Measurements from ENCODE around the gene KLK15.
A peak's percentile ranks its signal among the peaks of the same experiment; 100 is the strongest.

The KLK15 gene

GRCh38 chr19:50843205-50843604, 9.8 kb upstream of the KLK15 start:
- no peak for DNase-seq

- DNase-seq: no peak
Measured at GRCh38 chr19:50842130-50842529, 8.8 kb upstream of the KLK15 start.

GRCh38 chr19:50839712-50840655, 6.6 kb upstream of the KLK15 start:
- DNase-seq: no peak

GRCh38 chr19:50838239-50838638, 4.9 kb upstream of the KLK15 start:
- no peak for DNase-seq

GRCh38 chr19:50837300-50837699, 3.9 kb upstream of the KLK15 start:
- no peak for DNase-seq

- no peak for DNase-seq
Measured at GRCh38 chr19:50836543-50837195, 3.3 kb upstream of the KLK15 start.

GRCh38 chr19:50835785-50836542, 2.6 kb upstream of the KLK15 start:
- DNase-seq: peak; percentile 64

- no peak for DNase-seq
Measured at GRCh38 chr19:50835103-50835784, 1.9 kb upstream of the KLK15 start.

- DNase-seq: no peak
Measured at GRCh38 chr19:50833802-50834167, 411 bp upstream of the KLK15 start.

GRCh38 chr19:50832666-50833065, 708 bp downstream of the KLK15 start:
- DNase-seq: no peak

GRCh38 chr19:50831026-50831396, 2.4 kb downstream of the KLK15 start:
- no peak for DNase-seq

- DNase-seq: no peak
Measured at GRCh38 chr19:50830266-50831025, 2.9 kb downstream of the KLK15 start.

GRCh38 chr19:50829801-50830200, 3.6 kb downstream of the KLK15 start:
- DNase-seq: no peak

GRCh38 chr19:50827476-50827875, 5.9 kb downstream of the KLK15 start:
- no peak for DNase-seq

GRCh38 chr19:50826492-50827240, 6.7 kb downstream of the KLK15 start:
- no peak for DNase-seq

GRCh38 chr19:50823389-50824042, 9.9 kb downstream of the KLK15 start, which contains the start of gene KLK1:
Gene KLK1, minus strand, starts transcription at chr19:50823787. Its CDS starts 39 bp downstream, at chr19:50823748.
- no peak for DNase-seq

GRCh38 chr19:50822661-50823208, 10.6 kb downstream of the KLK15 start:
- no peak for DNase-seq

- DNase-seq: no peak
Measured at GRCh38 chr19:50821622-50822021, 11.8 kb downstream of the KLK15 start.

- no peak for DNase-seq
Measured at GRCh38 chr19:50821248-50821612, 12.1 kb downstream of the KLK15 start.

GRCh38 chr19:50820549-50821247, 12.7 kb downstream of the KLK15 start:
- DNase-seq: no peak
